Measurements from ENCODE around the gene SOD1.
"Not testable (repeated sequence)": the region's sequence is repeated elsewhere in the genome, so short reads cannot be mapped to it uniquely, and the experiment has no call there.

DNA sequence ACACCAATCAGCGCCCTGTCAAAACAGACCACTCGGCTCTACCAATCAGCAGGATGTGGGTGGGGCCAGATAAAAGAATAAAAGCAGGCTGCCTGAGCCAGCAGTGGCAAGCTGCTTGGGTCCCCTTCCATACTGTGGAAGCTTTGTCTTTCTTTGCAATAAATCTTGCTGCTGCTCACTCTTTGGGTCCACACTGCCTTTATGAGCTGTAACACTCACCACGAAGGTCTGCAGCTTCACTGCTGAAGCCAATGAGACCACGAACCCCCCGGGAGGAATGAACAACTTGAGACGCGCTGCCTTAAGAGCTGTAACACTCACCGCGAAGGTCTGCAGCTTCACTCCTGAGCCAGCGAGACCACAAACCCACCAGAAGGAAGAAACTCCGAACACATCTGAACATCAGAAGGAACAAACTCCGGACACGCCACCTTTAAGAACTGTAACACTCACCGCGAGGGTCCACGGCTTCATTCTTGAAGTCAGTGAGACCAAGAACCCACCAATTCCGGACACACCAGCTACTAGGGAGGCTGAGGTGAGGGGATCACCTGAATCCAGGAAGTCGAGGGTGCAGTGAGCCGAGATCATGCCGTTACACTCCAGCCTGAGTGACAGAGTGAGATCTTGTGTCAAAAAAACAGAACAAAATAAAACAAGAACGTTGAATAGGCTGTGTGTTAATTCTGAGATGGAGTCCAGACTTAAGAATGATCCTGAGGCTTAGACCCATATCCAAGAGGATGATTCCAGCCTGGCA, 4.5 kb upstream of the SOD1 start:
- TF ChIP-seq, protein P1, sequence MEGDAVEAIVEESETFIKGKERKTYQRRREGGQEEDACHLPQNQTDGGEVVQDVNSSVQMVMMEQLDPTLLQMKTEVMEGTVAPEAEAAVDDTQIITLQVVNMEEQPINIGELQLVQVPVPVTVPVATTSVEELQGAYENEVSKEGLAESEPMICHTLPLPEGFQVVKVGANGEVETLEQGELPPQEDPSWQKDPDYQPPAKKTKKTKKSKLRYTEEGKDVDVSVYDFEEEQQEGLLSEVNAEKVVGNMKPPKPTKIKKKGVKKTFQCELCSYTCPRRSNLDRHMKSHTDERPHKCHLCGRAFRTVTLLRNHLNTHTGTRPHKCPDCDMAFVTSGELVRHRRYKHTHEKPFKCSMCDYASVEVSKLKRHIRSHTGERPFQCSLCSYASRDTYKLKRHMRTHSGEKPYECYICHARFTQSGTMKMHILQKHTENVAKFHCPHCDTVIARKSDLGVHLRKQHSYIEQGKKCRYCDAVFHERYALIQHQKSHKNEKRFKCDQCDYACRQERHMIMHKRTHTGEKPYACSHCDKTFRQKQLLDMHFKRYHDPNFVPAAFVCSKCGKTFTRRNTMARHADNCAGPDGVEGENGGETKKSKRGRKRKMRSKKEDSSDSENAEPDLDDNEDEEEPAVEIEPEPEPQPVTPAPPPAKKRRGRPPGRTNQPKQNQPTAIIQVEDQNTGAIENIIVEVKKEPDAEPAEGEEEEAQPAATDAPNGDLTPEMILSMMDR (IDR thresholded peaks at IDR 0.05), result not testable (repeated sequence)
- TF ChIP-seq POLR2A (IDR thresholded peaks at IDR 0.05), result not testable (repeated sequence)
